ENCODE data around the gene KIFC3.

Gene KIFC3

GRCh38 chr16:57822856-57823255, 20.6 kb upstream of the KIFC3 start:
- TF ChIP-seq REST (IDR thresholded peaks at IDR 0.05; ENCODE audit: insufficient read depth in 1 of 2, low read depth in 2 of 2, low read length in 2 of 2) (no peak), FOXP2 (optimal IDR thresholded peaks at IDR 0.05; ENCODE audit: borderline replicate concordance, extremely low read depth, extremely low read length, insufficient read depth) (no peak), POLR2AphosphoS5 (IDR thresholded peaks at IDR 0.05; ENCODE audit: low read depth, low read length) (no peak), SIN3A (IDR thresholded peaks at IDR 0.05; ENCODE audit: borderline replicate concordance, insufficient read depth, low read length) (no peak), TAF1 (IDR thresholded peaks at IDR 0.05; ENCODE audit: borderline replicate concordance, insufficient read depth, low read length) (no peak)

DNA sequence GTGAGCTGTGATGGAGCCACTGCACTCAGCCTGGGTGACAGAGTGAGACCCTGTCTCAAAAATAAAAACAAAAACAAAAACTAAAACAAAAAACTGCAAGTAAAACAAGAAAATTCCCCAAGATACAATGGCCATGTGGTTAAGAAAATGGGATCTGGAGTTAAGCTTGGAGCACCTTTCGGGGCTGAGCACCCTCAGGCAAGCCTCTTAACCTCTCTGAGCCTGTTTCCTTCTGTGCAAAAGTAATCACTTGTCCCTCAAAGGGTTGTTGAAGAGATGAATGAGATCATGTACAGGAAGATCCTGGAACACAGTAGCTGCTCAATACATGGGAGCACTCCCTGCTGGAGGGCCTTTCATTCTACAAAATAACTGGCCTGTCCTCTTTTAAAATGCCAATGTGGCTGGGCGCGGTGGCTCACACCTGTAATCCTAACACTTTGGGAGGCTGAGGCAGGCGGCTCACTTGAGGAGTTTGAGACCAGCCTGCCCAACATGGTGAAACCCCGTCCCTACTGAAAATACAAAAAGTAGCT, 19.8 kb upstream of the KIFC3 start:
- TF ChIP-seq REST (IDR thresholded peaks at IDR 0.05; ENCODE audit: insufficient read depth in 1 of 2, low read depth in 2 of 2, low read length in 2 of 2) (no peak), POLR2AphosphoS5 (IDR thresholded peaks at IDR 0.05; ENCODE audit: low read depth, low read length) (no peak), TAF1 (IDR thresholded peaks at IDR 0.05; ENCODE audit: borderline replicate concordance, insufficient read depth, low read length) (no peak), SIN3A (IDR thresholded peaks at IDR 0.05; ENCODE audit: borderline replicate concordance, insufficient read depth, low read length) (no peak), FOXP2 (optimal IDR thresholded peaks at IDR 0.05; ENCODE audit: borderline replicate concordance, extremely low read depth, extremely low read length, insufficient read depth) (no peak)

- TF ChIP-seq SIN3A (IDR thresholded peaks at IDR 0.05; ENCODE audit: borderline replicate concordance, insufficient read depth, low read length) (no peak), REST (IDR thresholded peaks at IDR 0.05; ENCODE audit: insufficient read depth in 1 of 2, low read depth in 2 of 2, low read length in 2 of 2) (no peak), POLR2AphosphoS5 (IDR thresholded peaks at IDR 0.05; ENCODE audit: low read depth, low read length) (no peak), TAF1 (IDR thresholded peaks at IDR 0.05; ENCODE audit: borderline replicate concordance, insufficient read depth, low read length) (no peak), FOXP2 (optimal IDR thresholded peaks at IDR 0.05; ENCODE audit: borderline replicate concordance, extremely low read depth, extremely low read length, insufficient read depth) (no peak)
Observed at GRCh38 chr16:57821149-57821971, 19.1 kb upstream of the KIFC3 start.

DNA sequence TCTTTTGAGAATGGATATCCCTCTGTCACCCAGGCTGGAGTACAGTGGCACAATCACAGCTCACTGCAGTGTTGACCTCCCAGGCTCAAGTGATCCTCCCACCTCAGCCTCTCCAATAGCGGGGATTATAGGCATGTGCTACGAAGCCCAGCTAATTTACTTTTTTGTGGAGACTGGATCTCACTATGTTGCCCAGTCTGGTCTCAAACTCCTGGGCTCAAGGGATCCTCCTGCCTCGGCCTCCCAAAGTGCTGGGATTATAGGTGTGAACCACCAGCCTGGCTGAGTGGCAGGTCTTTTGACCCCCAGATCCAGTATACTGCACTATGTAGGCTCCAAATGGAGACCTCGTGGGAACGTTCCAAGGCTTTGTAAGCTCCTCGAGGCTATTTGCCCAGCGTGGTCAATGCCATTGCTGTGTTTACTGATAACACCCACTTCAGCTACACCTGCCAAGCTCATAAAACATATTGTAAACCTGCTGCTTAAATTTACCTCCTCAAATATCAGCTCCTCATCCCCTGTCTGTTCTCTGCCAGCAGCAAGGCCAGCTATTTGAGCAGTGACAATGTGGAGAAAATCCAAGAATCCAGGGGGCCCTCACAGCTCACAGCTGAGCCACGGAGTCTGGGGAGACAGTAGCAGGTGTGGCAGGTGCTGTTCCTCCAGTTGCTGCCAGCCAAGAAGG, 16.2 kb upstream of the KIFC3 start:
- TF ChIP-seq REST (IDR thresholded peaks at IDR 0.05; ENCODE audit: insufficient read depth in 1 of 2, low read depth in 2 of 2, low read length in 2 of 2) = no peak
- TF ChIP-seq SIN3A (IDR thresholded peaks at IDR 0.05; ENCODE audit: borderline replicate concordance, insufficient read depth, low read length) = no peak
- TF ChIP-seq TAF1 (IDR thresholded peaks at IDR 0.05; ENCODE audit: borderline replicate concordance, insufficient read depth, low read length) = no peak
- TF ChIP-seq FOXP2 (optimal IDR thresholded peaks at IDR 0.05; ENCODE audit: borderline replicate concordance, extremely low read depth, extremely low read length, insufficient read depth) = no peak
- no peak for TF ChIP-seq POLR2AphosphoS5 (IDR thresholded peaks at IDR 0.05; ENCODE audit: low read depth, low read length)

Measured in PFSK-1 (cell line).